Liver (tissue), 9 donors: ENCODE results near the gene FOXN4. TPM values are rescaled to one million over a fixed set of nuclear protein-coding genes. Genes with fewer than 3 reads are reported as not detected.

Experiments used
- DNase-seq: peaks from one replicate; pipeline ENCODE4 v3.0.0-alpha.2; 2017; ENCODE audit warnings: low spot score
- H3K27ac ChIP-seq, 2 donors: one replicate each; pipeline ENCODE4 v1.7.0; 2013; ENCODE audit warnings: inconsistent platforms in 2 of 2, low read length in 2 of 2, control low read depth in 1 of 2, low read depth in 1 of 2, mild to moderate bottlenecking in 1 of 2
- H3K27me3 ChIP-seq, 4 donors: one replicate each; pipeline versions ENCODE4 v1.6.1 to v1.7.0; 2013; ENCODE audit warnings: low read length in 3 of 4, inconsistent platforms in 1 of 4, mild to moderate bottlenecking in 1 of 4, moderate library complexity in 1 of 4; ENCODE audit not compliant: control insufficient read depth in 4 of 4, insufficient read depth in 4 of 4
- H3K36me3 ChIP-seq, 4 donors: one replicate each; pipeline versions ENCODE4 v1.6.1 to v1.7.0; 2013; ENCODE audit warnings: low read length in 3 of 4, mild to moderate bottlenecking in 3 of 4, low read depth in 1 of 4, moderate library complexity in 1 of 4; ENCODE audit not compliant: control insufficient read depth in 4 of 4, insufficient read depth in 3 of 4
- H3K4me1 ChIP-seq, 4 donors: one replicate each; pipeline versions ENCODE4 v1.6.1 to v1.7.0; 2013; ENCODE audit warnings: low read length in 3 of 4, mild to moderate bottlenecking in 3 of 4, moderate library complexity in 1 of 4; ENCODE audit not compliant: control insufficient read depth in 4 of 4, insufficient read depth in 4 of 4
- H3K4me3 ChIP-seq, 3 donors: one replicate each; pipeline versions ENCODE4 v1.6.1 to v1.7.0; 2013; ENCODE audit warnings: low read length in 3 of 3, control low read depth in 1 of 3, low read depth in 1 of 3, mild to moderate bottlenecking in 1 of 3
- H3K9ac ChIP-seq, 2 donors: one replicate each; pipeline ENCODE4 v1.7.0; 2013; ENCODE audit warnings: low read length in 2 of 2, mild to moderate bottlenecking in 2 of 2, moderate library complexity in 2 of 2, control low read depth in 1 of 2, low read depth in 1 of 2
- H3K9me3 ChIP-seq, 4 donors: one replicate each; pipeline versions ENCODE4 v1.6.1 to v1.7.0; 2013; ENCODE audit warnings: low read length in 3 of 4; ENCODE audit not compliant: control insufficient read depth in 4 of 4
- ATF3 ChIP-seq: IDR thresholded peaks from 2 replicates; pipeline ENCODE4 v1.6.1; 2016; ENCODE audit warnings: antibody characterized with exemption
- EGR1 ChIP-seq, 2 donors: IDR thresholded peaks; 2 replicates each; pipeline ENCODE4 v1.6.1; 2016 to 2018; ENCODE audit warnings: antibody characterized with exemption in 2 of 2, low read depth in 2 of 2
- FOXA1 ChIP-seq: IDR thresholded peaks from 2 replicates; pipeline ENCODE4 v1.6.1; 2016; ENCODE audit warnings: antibody characterized with exemption
- GABPA ChIP-seq, 2 donors: IDR thresholded peaks in 1 of 2; conservative IDR thresholded peaks in 1 of 2; 2 replicates each; pipeline ENCODE4 v1.6.1; 2016; ENCODE audit warnings: antibody characterized with exemption in 2 of 2, mild to moderate bottlenecking in 1 of 2, moderate library complexity in 1 of 2
- HNF4A ChIP-seq, 2 donors: conservative IDR thresholded peaks; 2 replicates each; pipeline ENCODE4 v1.6.1; 2016; ENCODE audit warnings: antibody characterized with exemption in 2 of 2, mild to moderate bottlenecking in 2 of 2
- HNF4G ChIP-seq: IDR thresholded peaks from 2 replicates; pipeline ENCODE4 v1.6.1; 2016; ENCODE audit warnings: antibody characterized with exemption
- JUND ChIP-seq, 2 donors: IDR thresholded peaks; 2 replicates each; pipeline ENCODE4 v1.6.1; 2016; ENCODE audit warnings: antibody characterized with exemption in 2 of 2
- NR2F2 ChIP-seq: IDR thresholded peaks from 2 replicates; pipeline ENCODE4 v1.6.1; 2016; ENCODE audit warnings: antibody characterized with exemption
- RAD21 ChIP-seq, 2 donors: IDR thresholded peaks; 2 replicates each; pipeline ENCODE4 v1.6.1; 2016; ENCODE audit warnings: antibody characterized with exemption in 2 of 2, mild to moderate bottlenecking in 2 of 2
- REST ChIP-seq: IDR thresholded peaks from 2 replicates; pipeline ENCODE4 v1.6.1; 2016; ENCODE audit warnings: antibody characterized with exemption, mild to moderate bottlenecking
- RXRA ChIP-seq, 2 donors: IDR thresholded peaks; 2 replicates each; pipeline ENCODE4 v1.6.1; 2017 to 2018; ENCODE audit warnings: antibody characterized with exemption in 2 of 2, mild to moderate bottlenecking in 1 of 2
- SP1 ChIP-seq: IDR thresholded peaks from 2 replicates; pipeline ENCODE4 v1.6.1; 2018; ENCODE audit warnings: antibody characterized with exemption, mild to moderate bottlenecking
- TAF1 ChIP-seq: conservative IDR thresholded peaks from 2 replicates; pipeline ENCODE4 v1.6.1; 2016; ENCODE audit warnings: antibody characterized with exemption, mild to moderate bottlenecking
- YY1 ChIP-seq: IDR thresholded peaks from 2 replicates; pipeline ENCODE4 v1.6.1; 2016; ENCODE audit warnings: antibody characterized with exemption, mild to moderate bottlenecking
- WGBS: extraction: QIAGEN DNeasy Blood & Tissue Kit; methylation state at CpG from one replicate; pipeline ENCODE4 v1.1.7; 2013; 5-methylcytosine and 5-hydroxymethylcytosine counted together
- polyA plus RNA-seq, 2 donors: library from polyadenylated mRNA; stranded (reverse) in 1 of 2; unstranded in 1 of 2; fragments of 200-250 nt in 1 of 2; fragments of >200 nt in 1 of 2; fragmentation: Nextera tagmentation in 1 of 2; extraction: Ambion mirVana in 1 of 2; gene quantifications; one replicate each; pipeline versions ENCODE4 v1.2.1 to v1.2.3, GENCODE V29; 2013 to 2015
- total RNA-seq, 2 donors: library from RNA; depleted of rRNA; stranded (reverse); fragments of >200 nt; gene quantifications; one replicate each; pipeline ENCODE4 v1.2.3, GENCODE V29; 2014
- TF ChIP-seq, protein P1 (sequence below): IDR thresholded peaks from 2 replicates; pipeline ENCODE4 v1.6.1; 2016; ENCODE audit warnings: antibody characterized with exemption
- TF ChIP-seq, protein P2 (sequence below): IDR thresholded peaks from 2 replicates; pipeline ENCODE4 v1.6.1; 2016; ENCODE audit warnings: antibody characterized with exemption
- TF ChIP-seq, protein P3 (sequence below): fragments of 150-350 bp; IDR thresholded peaks from 2 replicates; pipeline ENCODE4 v1.5.1; 2017; ENCODE audit warnings: improper control_type of control experiment, low read depth, low read length; ENCODE audit not compliant: missing input control
- donor health status: healthy.
- donor health status: healthy.
- donor health status: healthy.
- donor health status: healthy.
- donor health status: healthy.

FOXN4 gene
- total and polyA plus RNA-seq, 4 donors = not detected

- no peaks in the 10 kb centered on the region for H3K36me3 ChIP-seq
- H3K4me3 ChIP-seq = no peak overlapping the region
- no peaks in the 10 kb centered on the region for H3K27me3 ChIP-seq
- H3K9me3 ChIP-seq = no peaks in the 10 kb centered on the region
- peaks cover 0 to 3% (median 0%) of the 10 kb centered on the region in 4 donors for H3K4me1 ChIP-seq
- DNase-seq = no peak
- H3K9ac ChIP-seq = no peak overlapping the region
- no peak for TF ChIP-seq RAD21 (IDR thresholded peaks at IDR 0.05)
- TF ChIP-seq, protein P1, sequence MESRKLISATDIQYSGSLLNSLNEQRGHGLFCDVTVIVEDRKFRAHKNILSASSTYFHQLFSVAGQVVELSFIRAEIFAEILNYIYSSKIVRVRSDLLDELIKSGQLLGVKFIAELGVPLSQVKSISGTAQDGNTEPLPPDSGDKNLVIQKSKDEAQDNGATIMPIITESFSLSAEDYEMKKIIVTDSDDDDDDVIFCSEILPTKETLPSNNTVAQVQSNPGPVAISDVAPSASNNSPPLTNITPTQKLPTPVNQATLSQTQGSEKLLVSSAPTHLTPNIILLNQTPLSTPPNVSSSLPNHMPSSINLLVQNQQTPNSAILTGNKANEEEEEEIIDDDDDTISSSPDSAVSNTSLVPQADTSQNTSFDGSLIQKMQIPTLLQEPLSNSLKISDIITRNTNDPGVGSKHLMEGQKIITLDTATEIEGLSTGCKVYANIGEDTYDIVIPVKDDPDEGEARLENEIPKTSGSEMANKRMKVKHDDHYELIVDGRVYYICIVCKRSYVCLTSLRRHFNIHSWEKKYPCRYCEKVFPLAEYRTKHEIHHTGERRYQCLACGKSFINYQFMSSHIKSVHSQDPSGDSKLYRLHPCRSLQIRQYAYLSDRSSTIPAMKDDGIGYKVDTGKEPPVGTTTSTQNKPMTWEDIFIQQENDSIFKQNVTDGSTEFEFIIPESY = no peak
- TF ChIP-seq FOXA1 = no peak
- TF ChIP-seq TAF1 = no peak
- TF ChIP-seq NR2F2 = no peak
- TF ChIP-seq HNF4G = no peak
- TF ChIP-seq, protein P2, sequence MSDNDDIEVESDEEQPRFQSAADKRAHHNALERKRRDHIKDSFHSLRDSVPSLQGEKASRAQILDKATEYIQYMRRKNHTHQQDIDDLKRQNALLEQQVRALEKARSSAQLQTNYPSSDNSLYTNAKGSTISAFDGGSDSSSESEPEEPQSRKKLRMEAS = no peak
- no peak for TF ChIP-seq HNF4A (conservative IDR thresholded peaks at IDR 0.05)
- TF ChIP-seq, protein P3, sequence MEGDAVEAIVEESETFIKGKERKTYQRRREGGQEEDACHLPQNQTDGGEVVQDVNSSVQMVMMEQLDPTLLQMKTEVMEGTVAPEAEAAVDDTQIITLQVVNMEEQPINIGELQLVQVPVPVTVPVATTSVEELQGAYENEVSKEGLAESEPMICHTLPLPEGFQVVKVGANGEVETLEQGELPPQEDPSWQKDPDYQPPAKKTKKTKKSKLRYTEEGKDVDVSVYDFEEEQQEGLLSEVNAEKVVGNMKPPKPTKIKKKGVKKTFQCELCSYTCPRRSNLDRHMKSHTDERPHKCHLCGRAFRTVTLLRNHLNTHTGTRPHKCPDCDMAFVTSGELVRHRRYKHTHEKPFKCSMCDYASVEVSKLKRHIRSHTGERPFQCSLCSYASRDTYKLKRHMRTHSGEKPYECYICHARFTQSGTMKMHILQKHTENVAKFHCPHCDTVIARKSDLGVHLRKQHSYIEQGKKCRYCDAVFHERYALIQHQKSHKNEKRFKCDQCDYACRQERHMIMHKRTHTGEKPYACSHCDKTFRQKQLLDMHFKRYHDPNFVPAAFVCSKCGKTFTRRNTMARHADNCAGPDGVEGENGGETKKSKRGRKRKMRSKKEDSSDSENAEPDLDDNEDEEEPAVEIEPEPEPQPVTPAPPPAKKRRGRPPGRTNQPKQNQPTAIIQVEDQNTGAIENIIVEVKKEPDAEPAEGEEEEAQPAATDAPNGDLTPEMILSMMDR = no peak
- no peak for TF ChIP-seq RXRA (IDR thresholded peaks at IDR 0.05)
- no peak for TF ChIP-seq ATF3
- TF ChIP-seq EGR1 (IDR thresholded peaks at IDR 0.05; ENCODE audit: low read depth in 2 of 2) = no peak
- H3K27ac ChIP-seq = no peak overlapping the region
- WGBS = 88% methylated on average over 13 of the region's 13 CpGs
Measured at GRCh38 chr12:109295764-109296425, 13.2 kb downstream of the FOXN4 start.

DNA sequence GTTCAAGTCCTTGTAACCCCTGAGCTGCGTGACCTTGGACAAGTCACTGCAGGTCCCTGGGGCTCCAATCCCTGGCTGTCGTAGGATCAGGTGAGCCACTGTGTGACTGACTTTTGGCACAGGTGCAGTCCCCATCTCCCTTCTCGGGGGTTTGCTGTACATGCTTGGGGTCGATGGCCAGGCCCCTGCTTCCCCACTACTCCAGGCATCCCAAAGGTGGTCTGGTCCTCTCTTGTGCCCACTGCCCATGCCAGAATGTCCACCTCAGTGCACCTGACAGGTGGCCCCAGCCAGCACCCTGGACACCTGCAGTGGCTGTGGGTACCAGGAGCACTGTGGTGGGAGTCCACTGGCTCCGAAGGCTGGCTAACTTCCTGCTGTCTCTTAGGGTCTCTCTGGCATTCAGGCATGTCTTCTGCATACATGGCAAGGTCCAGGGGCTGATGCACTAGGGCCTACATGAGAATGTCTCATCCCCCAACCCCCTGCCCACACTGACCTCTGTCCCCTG, 14.7 kb downstream of the FOXN4 start:
- Histone ChIP-seq H3K9me3 (no peaks in the 10 kb centered on the region), H3K9ac (no peak overlapping the region), H3K27ac (no peak overlapping the region), H3K4me1 (peaks cover 0 to 3% (median 0%) of the 10 kb centered on the region in 4 donors), H3K36me3 (no peaks in the 10 kb centered on the region), H3K4me3 (no peak overlapping the region), H3K27me3 (no peaks in the 10 kb centered on the region)
- TF ChIP-seq NR2F2 (no peak), HNF4A (conservative IDR thresholded peaks at IDR 0.05) (no peak), SP1 (no peak), RXRA (IDR thresholded peaks at IDR 0.05) (no peak), YY1 (no peak), TAF1 (no peak), GABPA (IDR thresholded peaks at IDR 0.05 in 1 of 2, conservative IDR thresholded peaks at IDR 0.05 in 1 of 2) (no peak), JUND (IDR thresholded peaks at IDR 0.05) (no peak), RAD21 (IDR thresholded peaks at IDR 0.05) (no peak), EGR1 (IDR thresholded peaks at IDR 0.05; ENCODE audit: low read depth in 2 of 2) (no peak), FOXA1 (no peak), REST (no peak), HNF4G (no peak)
- no peak for DNase-seq
- 85% methylated on average over 5 of the region's 5 CpGs for WGBS
